Esophagus (tissue), 2 donors: ENCODE results near the gene PXDN. TPM values are rescaled to one million over a fixed set of nuclear protein-coding genes. Genes with fewer than 3 reads are reported as not detected.
"Not testable (repeated sequence)": the region's sequence is repeated elsewhere in the genome, so short reads cannot be mapped to it uniquely, and the experiment has no call there.

ENCODE experiments used
- H3K27ac ChIP-seq, 2 donors: one replicate each; pipeline ENCODE4 v1.5.1; 2013; ENCODE audit warnings: low read depth in 2 of 2, mild to moderate bottlenecking in 2 of 2, inconsistent platforms in 1 of 2, low read length in 1 of 2, moderate library complexity in 1 of 2
- H3K27me3 ChIP-seq, 2 donors: one replicate each; pipeline ENCODE4 v1.6.1; 2013; ENCODE audit warnings: low read length in 2 of 2, control low read depth in 1 of 2, mild to moderate bottlenecking in 1 of 2; ENCODE audit not compliant: insufficient read depth in 2 of 2, control insufficient read depth in 1 of 2
- H3K36me3 ChIP-seq, 2 donors: one replicate each; pipeline ENCODE4 v1.6.1; 2013; ENCODE audit warnings: low read length in 1 of 2; ENCODE audit not compliant: control insufficient read depth in 2 of 2, insufficient read depth in 2 of 2
- H3K4me1 ChIP-seq, 2 donors: one replicate each; pipeline ENCODE4 v1.6.1; 2013; ENCODE audit warnings: low read length in 1 of 2; ENCODE audit not compliant: control insufficient read depth in 2 of 2, insufficient read depth in 2 of 2
- H3K4me3 ChIP-seq, 2 donors: one replicate each; pipeline ENCODE4 v1.5.1; 2013; ENCODE audit warnings: low read length in 2 of 2, mild to moderate bottlenecking in 2 of 2, low read depth in 1 of 2, moderate library complexity in 1 of 2
- H3K9me3 ChIP-seq, 2 donors: one replicate each; pipeline ENCODE4 v1.6.1; 2013; ENCODE audit warnings: mild to moderate bottlenecking in 2 of 2, low read depth in 1 of 2, low read length in 1 of 2, moderate library complexity in 1 of 2; ENCODE audit not compliant: control insufficient read depth in 2 of 2, insufficient read depth in 1 of 2
- WGBS, 2 donors: extraction: QIAGEN DNeasy Blood & Tissue Kit; methylation state at CpG; one replicate each; pipeline ENCODE4 v1.1.7; 2013; 5-methylcytosine and 5-hydroxymethylcytosine counted together
- polyA plus RNA-seq, 2 donors: library from polyadenylated mRNA; stranded (reverse); fragments of 200-250 nt; gene quantifications; one replicate each; pipeline ENCODE4 v1.2.3, GENCODE V29; 2013
- donor health status: healthy with polysubstance abuse.
- donor health status: Bipolar disorder and iron deficiency.

The PXDN gene
- polyA plus RNA-seq, 2 donors, result 1.1 to 1.9 TPM

- no peak overlapping the region for H3K27ac ChIP-seq
- no peak overlapping the region for H3K4me3 ChIP-seq
- H3K4me1 ChIP-seq, result no peaks in the 10 kb centered on the region
- 78 to 81% methylated on average over 10 of the region's 10 CpGs for WGBS, 2 donors
- no peaks in the 10 kb centered on the region for H3K27me3 ChIP-seq
- no peaks in the 10 kb centered on the region for H3K36me3 ChIP-seq
- no peaks in the 10 kb centered on the region for H3K9me3 ChIP-seq
Measured at GRCh38 chr2:1787755-1788477, 43.6 kb upstream of the PXDN start.

DNA sequence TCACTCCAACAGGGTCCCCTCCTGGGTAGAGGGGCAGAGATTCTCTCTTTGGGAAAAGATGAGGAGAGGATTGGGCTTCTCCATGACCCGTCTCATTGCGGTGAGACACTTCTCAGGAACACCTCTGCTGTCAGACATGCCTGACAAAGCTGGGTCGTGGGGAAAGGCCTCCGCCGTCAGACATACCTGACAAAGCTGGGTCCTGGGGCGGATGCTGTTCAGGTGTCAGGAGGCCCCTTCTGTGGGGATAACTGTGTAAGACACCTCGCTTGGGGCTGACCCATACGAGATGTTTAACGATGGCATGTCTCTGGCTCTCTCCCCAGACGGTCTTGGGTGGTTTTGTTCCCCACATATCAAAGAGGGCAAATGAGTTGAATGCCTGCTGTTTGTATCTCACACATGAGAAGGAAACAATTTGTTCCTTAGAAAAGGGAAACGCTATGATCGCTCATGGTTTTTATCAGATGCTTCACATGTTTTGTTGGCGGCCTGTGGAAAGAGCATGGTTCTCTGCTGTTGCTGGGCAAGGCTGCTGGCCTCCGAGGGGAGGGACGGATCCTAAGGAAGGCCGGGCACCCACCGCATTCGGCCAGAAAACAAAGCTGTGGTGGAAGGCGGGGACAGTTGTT, 40.8 kb upstream of the PXDN start:
- 83 to 92% methylated on average over 19 of the region's 19 CpGs for WGBS, 2 donors
- Histone ChIP-seq H3K36me3 (no peaks in the 10 kb centered on the region), H3K27me3 (no peaks in the 10 kb centered on the region), H3K4me1 (no peaks in the 10 kb centered on the region), H3K4me3 (no peak overlapping the region), H3K9me3 (no peaks in the 10 kb centered on the region), H3K27ac (no peak overlapping the region)

DNA sequence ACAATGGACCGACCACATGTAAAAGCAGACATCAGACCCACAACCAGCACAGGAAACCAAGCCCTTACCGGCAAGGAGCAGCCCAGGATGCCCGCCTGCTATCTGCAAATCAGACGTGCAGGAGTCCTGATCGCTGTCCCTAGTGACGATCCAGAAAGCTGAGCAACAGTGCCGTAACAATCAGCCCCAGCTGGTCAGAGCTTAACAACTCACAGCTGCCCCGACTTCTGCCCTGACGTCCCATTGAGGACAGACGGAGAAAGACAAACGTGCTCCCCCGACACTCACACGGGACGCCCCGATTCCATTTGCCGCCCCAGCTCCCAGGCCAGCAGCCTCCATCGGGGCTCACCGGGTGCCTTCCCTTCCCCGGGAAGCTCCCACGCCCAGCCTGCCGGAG, 39.8 kb upstream of the PXDN start:
- Histone ChIP-seq H3K9me3 (no peaks in the 10 kb centered on the region), H3K36me3 (no peaks in the 10 kb centered on the region), H3K4me1 (no peaks in the 10 kb centered on the region), H3K27ac (no peak overlapping the region), H3K27me3 (no peaks in the 10 kb centered on the region), H3K4me3 (no peak overlapping the region)
- 54 to 59% methylated on average over 21 of the region's 21 CpGs for WGBS, 2 donors

GRCh38 chr2:1782514-1782913, 38.2 kb upstream of the PXDN start:
- no peaks in the 10 kb centered on the region for H3K4me1 ChIP-seq
- H3K9me3 ChIP-seq, result no peaks in the 10 kb centered on the region
- no peak overlapping the region for H3K4me3 ChIP-seq
- no peak overlapping the region for H3K27ac ChIP-seq
- peaks cover 0 to 4% of the 10 kb centered on the region in 2 donors for H3K27me3 ChIP-seq
- no peaks in the 10 kb centered on the region for H3K36me3 ChIP-seq
- 86 to 89% methylated on average over 11 of the region's 11 CpGs for WGBS, 2 donors

- Histone ChIP-seq H3K4me1 (no peaks in the 10 kb centered on the region), H3K9me3 (no peaks in the 10 kb centered on the region), H3K27ac (no peak overlapping the region), H3K27me3 (peaks cover 0 to 4% of the 10 kb centered on the region in 2 donors), H3K4me3 (no peak overlapping the region), H3K36me3 (no peaks in the 10 kb centered on the region)
- 69 to 76% methylated on average over 16 of the region's 16 CpGs for WGBS, 2 donors
Measured at GRCh38 chr2:1781291-1782080, 37.2 kb upstream of the PXDN start.

GRCh38 chr2:1780693-1781092, 36.4 kb upstream of the PXDN start:
- Histone ChIP-seq H3K36me3 (no peaks in the 10 kb centered on the region), H3K27me3 (peaks cover 0 to 4% of the 10 kb centered on the region in 2 donors), H3K4me1 (no peaks in the 10 kb centered on the region), H3K9me3 (no peaks in the 10 kb centered on the region), H3K4me3 (no peak overlapping the region), H3K27ac (no peak overlapping the region)
- 62 to 70% methylated on average over 2 of the region's 2 CpGs for WGBS, 2 donors

- not testable (repeated sequence) for H3K27ac ChIP-seq, H3K36me3 ChIP-seq, H3K27me3 ChIP-seq
Measured at GRCh38 chr2:1780054-1780453, 35.7 kb upstream of the PXDN start.

DNA sequence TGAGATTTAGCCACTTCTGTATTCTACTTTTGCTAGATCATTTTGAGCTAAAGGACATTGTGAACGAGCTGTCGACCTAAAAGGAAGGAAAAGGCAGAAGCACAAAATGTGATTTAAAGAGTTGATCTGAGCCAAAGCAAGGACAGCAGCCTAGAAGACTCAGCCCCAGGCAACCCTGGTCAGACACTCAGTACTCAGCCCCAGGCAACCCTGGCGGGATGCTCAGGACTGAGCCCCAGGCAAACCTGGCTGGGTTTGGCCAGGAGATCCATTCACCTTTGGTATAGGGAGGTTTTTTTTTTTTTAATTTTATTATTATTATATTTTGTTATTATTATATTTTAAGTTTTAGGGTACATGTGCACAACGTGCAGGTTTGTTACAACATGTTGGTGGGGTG, 34.3 kb upstream of the PXDN start:
- no peaks in the 10 kb centered on the region for H3K9me3 ChIP-seq
- 67 to 72% methylated on average over 4 of the region's 4 CpGs for WGBS, 2 donors
- no peak overlapping the region for H3K4me3 ChIP-seq
- H3K27ac ChIP-seq, result no peak overlapping the region
- H3K36me3 ChIP-seq, result no peaks in the 10 kb centered on the region
- no peaks in the 10 kb centered on the region for H3K4me1 ChIP-seq
- H3K27me3 ChIP-seq, result peaks cover 0 to 4% of the 10 kb centered on the region in 2 donors

More at GRCh38 chr2:1780054-1780453, 35.7 kb upstream of the PXDN start:
- H3K9me3 ChIP-seq, H3K4me1 ChIP-seq, H3K4me3 ChIP-seq: not testable (repeated sequence)

DNA sequence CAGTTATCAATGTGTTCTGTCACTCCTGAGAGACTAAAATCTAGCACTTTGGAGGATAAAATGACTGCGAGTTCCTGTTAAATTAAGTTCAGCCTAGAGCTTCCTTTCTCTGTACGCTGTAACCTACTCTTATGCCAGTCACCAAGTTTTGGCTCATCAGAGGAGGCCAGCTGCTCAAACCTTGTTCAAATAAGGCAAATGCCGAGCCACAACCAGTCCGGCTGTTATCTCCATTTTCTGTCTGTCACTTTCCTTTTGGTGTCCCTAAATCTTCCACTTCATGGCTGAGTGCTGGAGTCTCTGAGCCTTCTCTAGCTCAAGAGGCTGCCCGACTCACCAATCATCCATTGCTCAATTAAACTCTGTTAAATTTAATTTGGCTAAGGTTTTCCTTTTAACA, 33.5 kb upstream of the PXDN start:
- WGBS, 2 donors, result 72 to 86% methylated on average over 5 of the region's 5 CpGs
- Histone ChIP-seq H3K4me1 (no peaks in the 10 kb centered on the region), H3K27me3 (peaks cover 0 to 4% of the 10 kb centered on the region in 2 donors), H3K9me3 (no peaks in the 10 kb centered on the region), H3K4me3 (no peak overlapping the region), H3K27ac (no peak overlapping the region), H3K36me3 (no peaks in the 10 kb centered on the region)
